ENCODE measurements around the gene EXOC4. TPM values are rescaled to one million over a fixed set of nuclear protein-coding genes. Genes with fewer than 3 reads are reported as not detected.
A peak's percentile ranks its signal among the peaks of the same experiment; 100 is the strongest.

Gene EXOC4
- total RNA-seq, 4 donors from 2014 or later = 52.4 to 82.2 (median 67.0) TPM

- WGBS, 2 donors = 93 to 95% methylated on average over 2 of the region's 2 CpGs
- intact Hi-C loops (cut with DNase I; ENCODE audit: low total_unique reads) = no loop called here
- no peak overlapping the region for H3K4me3 ChIP-seq (ENCODE audit: low read depth, poor library complexity, severe bottlenecking)
- TF ChIP-seq CTCF (IDR thresholded peaks at IDR 0.05) (no peak), POLR2A (IDR thresholded peaks at IDR 0.05) (no peak)
- DNase-seq (ENCODE audit: low spot score in 2 of 2) = no peak
Observed at GRCh38 chr7:133248901-133249300, 4.0 kb upstream of the EXOC4 start.

- 62 to 66% methylated on average over 3 of the region's 3 CpGs for WGBS, 2 donors
- intact Hi-C loops (cut with DNase I; ENCODE audit: low total_unique reads) = no loop called here
Observed at GRCh38 chr7:133252506-133252857, 396 bp upstream of the EXOC4 start.

DNA sequence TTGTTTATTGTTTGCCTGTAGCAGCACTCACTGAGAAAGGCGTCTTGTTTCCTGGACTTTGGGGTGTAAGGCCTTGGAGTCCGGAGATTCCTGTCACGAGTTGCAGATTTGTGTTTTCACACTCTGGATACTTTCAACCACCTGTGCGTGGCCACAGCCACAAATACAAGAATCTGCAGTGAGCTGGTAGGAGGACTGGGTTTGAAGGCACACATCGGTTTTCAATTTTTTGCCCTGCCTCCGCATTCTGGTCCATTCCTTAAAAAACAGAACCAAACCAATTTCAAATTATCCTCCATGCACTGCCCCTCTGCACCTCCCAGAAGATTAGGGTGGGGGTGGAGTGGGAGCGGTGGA lies 619 bp downstream of the EXOC4 start:
- WGBS, 2 donors = 4% methylated on average over 7 of the region's 7 CpGs
- TF ChIP-seq CTCF (IDR thresholded peaks at IDR 0.05) (no peak), POLR2A (IDR thresholded peaks at IDR 0.05) (no peak)
- DNase-seq (ENCODE audit: low spot score in 2 of 2) = no peak
- intact Hi-C loops (cut with DNase I; ENCODE audit: low total_unique reads) = no loop called here
- H3K4me3 ChIP-seq (ENCODE audit: low read depth, poor library complexity, severe bottlenecking) = peak overlapping the region; percentile 98

More at GRCh38 chr7:133252506-133252857, 396 bp upstream of the EXOC4 start:
- no peak for DNase-seq (ENCODE audit: low spot score in 2 of 2)
- no peak for TF ChIP-seq POLR2A (IDR thresholded peaks at IDR 0.05)
- H3K4me3 ChIP-seq (ENCODE audit: low read depth, poor library complexity, severe bottlenecking) = no peak overlapping the region

DNA sequence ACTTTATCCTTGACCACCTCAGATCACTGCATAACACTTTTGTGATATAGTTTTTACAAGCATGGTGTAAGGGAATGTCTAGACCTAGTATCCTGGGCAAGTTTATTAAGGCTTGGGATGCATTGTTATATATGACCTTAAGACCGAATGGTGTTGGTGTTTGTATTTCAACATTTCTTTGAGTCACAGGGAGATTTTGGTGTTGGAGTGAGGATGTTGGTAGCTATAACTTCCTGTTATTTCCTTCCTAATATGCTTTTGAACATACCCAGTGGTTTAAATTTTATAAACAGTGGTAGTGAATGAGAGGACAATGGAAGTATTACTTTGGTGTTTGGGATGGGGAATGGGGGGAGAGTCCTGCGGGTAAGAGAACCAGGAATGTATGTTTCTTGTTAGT lies 2.6 kb downstream of the EXOC4 start:
- TF ChIP-seq CTCF (IDR thresholded peaks at IDR 0.05) = no peak
- no peak for TF ChIP-seq POLR2A (IDR thresholded peaks at IDR 0.05)
- DNase-seq (ENCODE audit: low spot score in 2 of 2) = no peak
- 79 to 87% methylated on average over 2 of the region's 2 CpGs for WGBS, 2 donors
- intact Hi-C loops (cut with DNase I; ENCODE audit: low total_unique reads) = no loop called here
- no peak overlapping the region for H3K4me3 ChIP-seq (ENCODE audit: low read depth, poor library complexity, severe bottlenecking)

DNA sequence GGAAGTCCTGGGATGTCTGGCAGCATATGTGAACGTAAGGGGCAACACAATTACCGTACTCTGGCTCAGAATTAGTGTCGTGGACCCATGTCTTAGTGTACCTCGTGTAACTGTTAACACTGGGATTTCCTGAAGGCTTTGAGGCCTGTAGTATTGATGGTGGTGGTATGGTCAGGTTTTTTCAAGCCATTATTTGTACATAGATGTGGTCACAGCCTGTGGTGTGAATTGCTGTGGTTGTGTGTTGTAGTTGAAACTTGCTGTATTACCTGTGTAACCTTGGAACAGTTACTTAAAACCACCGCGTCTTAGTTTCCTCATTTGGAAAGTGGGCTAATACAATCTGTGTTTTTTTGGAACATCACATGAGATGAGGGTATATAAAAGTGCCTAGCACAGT lies 5.3 kb downstream of the EXOC4 start:
- TF ChIP-seq CTCF (IDR thresholded peaks at IDR 0.05) = no peak
- no peak for TF ChIP-seq POLR2A (IDR thresholded peaks at IDR 0.05)
- intact Hi-C loops (cut with DNase I; ENCODE audit: low total_unique reads) = no loop called here
- no peak for DNase-seq (ENCODE audit: low spot score in 2 of 2)
- 78 to 91% methylated on average over 6 of the region's 6 CpGs for WGBS, 2 donors
- no peak overlapping the region for H3K4me3 ChIP-seq (ENCODE audit: low read depth, poor library complexity, severe bottlenecking)

- intact Hi-C loops (cut with DNase I; ENCODE audit: low total_unique reads) = no loop called here
- no peak for TF ChIP-seq CTCF (IDR thresholded peaks at IDR 0.05)
- no peak for DNase-seq (ENCODE audit: low spot score in 2 of 2)
- no peak overlapping the region for H3K4me3 ChIP-seq (ENCODE audit: low read depth, poor library complexity, severe bottlenecking)
Observed at GRCh38 chr7:133265821-133266220, 12.9 kb downstream of the EXOC4 start.

Measured in lower leg skin (tissue), 4 donors.